Kidney (tissue), 14 donors: Measurements from ENCODE around the gene EPB41L3. TPM values are rescaled to one million over a fixed set of nuclear protein-coding genes. Genes with fewer than 3 reads are reported as not detected.

Experiments used
- DNase-seq, 5 donors: peaks; one replicate each; pipeline ENCODE4 v3.0.0-alpha.2; 2013 to 2020
- FAIRE-seq: peaks from 2 replicates; lab custom pipeline; 2012; peaks lifted over from hg19 to GRCh38; lab: Jason Lieb, UNC
- H3K27ac ChIP-seq, 2 donors: one replicate each; pipeline ENCODE4 v1.7.0; 2013; ENCODE audit warnings: low read depth in 2 of 2, low read length in 2 of 2, inconsistent platforms in 1 of 2
- H3K27me3 ChIP-seq: one replicate; pipeline ENCODE4 v1.7.1; 2013; ENCODE audit warnings: low read length, inconsistent platforms; ENCODE audit not compliant: control insufficient read depth, insufficient read depth
- H3K36me3 ChIP-seq, 3 donors: one replicate each; pipeline versions ENCODE4 v1.7.0 to v1.7.1; 2013; ENCODE audit warnings: low read length in 3 of 3, control low read depth in 1 of 3, inconsistent platforms in 1 of 3; ENCODE audit not compliant: insufficient read depth in 3 of 3, control insufficient read depth in 2 of 3
- H3K4me1 ChIP-seq, 3 donors: one replicate each; pipeline versions ENCODE4 v1.7.0 to v1.7.1; 2013; ENCODE audit warnings: low read length in 3 of 3, inconsistent platforms in 1 of 3, low read depth in 1 of 3; ENCODE audit not compliant: control insufficient read depth in 2 of 3, insufficient read depth in 2 of 3
- H3K4me3 ChIP-seq, 3 donors: one replicate each; pipeline versions ENCODE4 v1.7.0 to v1.8.1; 2013; ENCODE audit warnings: low read length in 3 of 3, control low read depth in 1 of 3, inconsistent platforms in 1 of 3
- H3K9ac ChIP-seq, 3 donors: one replicate each; pipeline versions ENCODE4 v1.7.0 to v1.7.1; 2013; ENCODE audit warnings: low read length in 3 of 3, control low read depth in 1 of 3, inconsistent platforms in 1 of 3
- H3K9me3 ChIP-seq, 3 donors: one replicate each; pipeline versions ENCODE4 v1.7.0 to v1.7.1; 2013; ENCODE audit warnings: low read length in 3 of 3, control low read depth in 1 of 3, inconsistent platforms in 1 of 3; ENCODE audit not compliant: control insufficient read depth in 2 of 3, insufficient read depth in 1 of 3
- CTCF ChIP-seq: IDR thresholded peaks from 3 replicates; pipeline ENCODE4 v1.5.1; 2012; ENCODE audit warnings: mild to moderate bottlenecking, moderate library complexity, borderline replicate concordance; ENCODE audit not compliant: insufficient read depth; ENCODE audit errors: extremely low read depth
- intact Hi-C: fragments of 100-400 bp; cut with DNase I; formaldehyde crosslinking; loops from one replicate; pipeline ENCODE4 v1.11.1; 2022
- polyA plus RNA-seq: library from polyadenylated mRNA; stranded (reverse); fragments of 350-450 nt; fragmentation: Illumina TruSeq; extraction: RNeasy Lipid Tissue Mini Kit (QIAGEN cat#74804); gene quantifications from one replicate; pipeline ENCODE4 v1.2.3, GENCODE V29; 2014; ENCODE audit warnings: low read depth, low replicate concordance; ENCODE audit not compliant: insufficient read depth
- total RNA-seq: library from RNA; stranded (reverse); fragmentation: NEBNext Ultra II Directional; extraction: Animal tissue kit (Norgen Biotek cat#: 25700); gene quantifications from one replicate; pipeline ENCODE4 v1.2.1, GENCODE V29; 2021
- donor health status: control.
- donor health status: control.
- donor health status: control.
- donor health status: control.
- donor health status: control.
- donor health status: DM: yes; HTN: yes; CAD: no.
- donor health status: Normal renal cell carcinoma (clear cell type).

The EPB41L3 gene
- total and polyA plus RNA-seq, 2 donors from 2014 or later, result 35.3 to 44.6 TPM

GRCh38 chr18:5451871-5452270 lies 91.9 kb downstream of the EPB41L3 start:
- H3K27me3 ChIP-seq, result no peaks in the 10 kb centered on the region
- H3K9me3 ChIP-seq, result no peaks in the 10 kb centered on the region
- no peak for DNase-seq
- intact Hi-C loops, result no loop called here
- no peaks in the 10 kb centered on the region for H3K36me3 ChIP-seq
- no peak for TF ChIP-seq CTCF
- H3K4me3 ChIP-seq, result no peak overlapping the region
- H3K9ac ChIP-seq, result no peak overlapping the region
- H3K27ac ChIP-seq, result no peak overlapping the region
- H3K4me1 ChIP-seq, result peaks cover 0 to 1% (median 0%) of the 10 kb centered on the region in 3 donors
- no peak for FAIRE-seq

GRCh38 chr18:5451150-5451549 lies 92.6 kb downstream of the EPB41L3 start:
- FAIRE-seq, result no peak

GRCh38 chr18:5449858-5450509 lies 93.8 kb downstream of the EPB41L3 start:
- H3K4me3 ChIP-seq, result no peak overlapping the region
- no peaks in the 10 kb centered on the region for H3K36me3 ChIP-seq
- FAIRE-seq (no peak), DNase-seq (no peak)
- H3K27me3 ChIP-seq, result no peaks in the 10 kb centered on the region
- no peak overlapping the region for H3K9ac ChIP-seq
- no peak for TF ChIP-seq CTCF
- no peaks in the 10 kb centered on the region for H3K4me1 ChIP-seq
- no peak overlapping the region for H3K27ac ChIP-seq
- intact Hi-C loops, result no loop called here
- no peaks in the 10 kb centered on the region for H3K9me3 ChIP-seq

More at GRCh38 chr18:5451150-5451549, 92.6 kb downstream of the EPB41L3 start:
- no peaks in the 10 kb centered on the region for H3K27me3 ChIP-seq
- H3K4me1 ChIP-seq, result no peaks in the 10 kb centered on the region
- H3K9me3 ChIP-seq, result no peaks in the 10 kb centered on the region
- TF ChIP-seq CTCF, result no peak
- intact Hi-C loops, result no loop called here
- no peak overlapping the region for H3K27ac ChIP-seq
- DNase-seq, result no peak
- H3K9ac ChIP-seq, result no peak overlapping the region
- no peak overlapping the region for H3K4me3 ChIP-seq
- no peaks in the 10 kb centered on the region for H3K36me3 ChIP-seq
